Tibial nerve (tissue), 4 donors: ENCODE results near the gene MRPL16.

Experiments
- CTCF ChIP-seq, 5 experiments: fragments of 200-600 bp in 3 of 5; fragments of 450-650 bp in 2 of 5; sonication (generic) in 3 of 5; IDR thresholded peaks; one replicate each; pipeline ENCODE4 v1.5.1; 2016 to 2019; ENCODE audit warnings: antibody characterized with exemption in 5 of 5, mild to moderate bottlenecking in 3 of 5, moderate library complexity in 2 of 5
- EP300 ChIP-seq, 2 donors: sonication (generic); formaldehyde crosslinking; IDR thresholded peaks; one replicate each; pipeline ENCODE4 v1.6.1; 2017; ENCODE audit warnings: antibody characterized with exemption in 2 of 2, mild to moderate bottlenecking in 1 of 2
- POLR2A ChIP-seq, 2 donors: fragments of 450-650 bp; IDR thresholded peaks; one replicate each; pipeline ENCODE4 v1.6.1; 2017; ENCODE audit warnings: antibody characterized with exemption in 2 of 2, mild to moderate bottlenecking in 2 of 2, moderate library complexity in 2 of 2

GRCh38 chr11:59804061-59804460 is 6.5 kb downstream of the MRPL16 start:
- TF ChIP-seq CTCF (IDR thresholded peaks at IDR 0.05): no peak
- no peak for TF ChIP-seq POLR2A (IDR thresholded peaks at IDR 0.05)
- TF ChIP-seq EP300 (IDR thresholded peaks at IDR 0.05): no peak
